Epithelial cell of esophagus (primary cell): ENCODE measurements around the gene FAM171A1.

Source experiments
- DNase-seq: peaks from one replicate; pipeline ENCODE4 v3.0.0; 2010; ENCODE audit warnings: low read depth
- H3K4me3 ChIP-seq: 2 replicates; pipeline ENCODE4 v1.5.1; 2011; ENCODE audit warnings: mild to moderate bottlenecking, low read length, control low read depth
- CTCF ChIP-seq: IDR thresholded peaks from 2 replicates; pipeline ENCODE4 v1.5.1; 2011; ENCODE audit warnings: low read depth, mild to moderate bottlenecking, low read length, control low read depth, inconsistent platforms; ENCODE audit not compliant: insufficient read depth; ENCODE audit errors: missing control alignments

Gene FAM171A1

GRCh38 chr10:15364001-15364400 lies 7.1 kb downstream of the FAM171A1 start:
- no peak for TF ChIP-seq CTCF
- no peak overlapping the region for H3K4me3 ChIP-seq
- DNase-seq: no peak

- DNase-seq: no peak
- TF ChIP-seq CTCF: no peak
- H3K4me3 ChIP-seq: no peak overlapping the region
Observed at GRCh38 chr10:15363031-15363430, 8.1 kb downstream of the FAM171A1 start.

GRCh38 chr10:15361131-15361530 lies 10.0 kb downstream of the FAM171A1 start:
- TF ChIP-seq CTCF: no peak
- no peak overlapping the region for H3K4me3 ChIP-seq
- no peak for DNase-seq

- DNase-seq: no peak
- no peak for TF ChIP-seq CTCF
- H3K4me3 ChIP-seq: no peak overlapping the region
Observed at GRCh38 chr10:15360566-15360965, 10.5 kb downstream of the FAM171A1 start.

GRCh38 chr10:15353471-15354017 lies 17.5 kb downstream of the FAM171A1 start:
- no peak for TF ChIP-seq CTCF
- no peak overlapping the region for H3K4me3 ChIP-seq
- DNase-seq: no peak

GRCh38 chr10:15352836-15353235 lies 18.3 kb downstream of the FAM171A1 start:
- H3K4me3 ChIP-seq: no peak overlapping the region
- no peak for TF ChIP-seq CTCF
- DNase-seq: no peak

- no peak overlapping the region for H3K4me3 ChIP-seq
- no peak for TF ChIP-seq CTCF
- no peak for DNase-seq
Observed at GRCh38 chr10:15352201-15352600, 18.9 kb downstream of the FAM171A1 start.
